Stimulated activated naive CD8-positive, alpha-beta T cell treated with anti-CD3 and anti-CD28 coated beads, Interleukin-15, amount 100 ng/mL, for 72 hours (primary cell): Measurements from ENCODE around the gene GGTLC1.

Experiments
- ATAC-seq: fragments of 150-1000 bp; cut with Tn5 transposase; 2 replicates; pipeline ENCODE4 v1.10.0; 2021; ENCODE audit warnings: mild to moderate bottlenecking, moderate library complexity
- DNase-seq, 2 donors: peaks; one replicate each; pipeline ENCODE4 v3.0.0; 2021 to 2022
- H3K27ac Mint-ChIP-seq, 2 donors: one replicate each; pipeline ENCODE4 v1.8.0; 2022; ENCODE audit warnings: mild to moderate bottlenecking in 2 of 2, mixed read lengths in 2 of 2, moderate library complexity in 2 of 2
- H3K27me3 Mint-ChIP-seq: one replicate; pipeline ENCODE4 v1.8.0; 2022; ENCODE audit warnings: mixed read lengths
- H3K4me1 Mint-ChIP-seq: one replicate; pipeline ENCODE4 v1.8.0; 2022; ENCODE audit warnings: mild to moderate bottlenecking, mixed read lengths
- H3K4me3 Mint-ChIP-seq, 2 donors: one replicate each; pipeline ENCODE4 v1.8.0; 2022; ENCODE audit warnings: mild to moderate bottlenecking in 2 of 2, mixed read lengths in 2 of 2, moderate library complexity in 1 of 2
- H3K9me3 Mint-ChIP-seq, 2 donors: one replicate each; pipeline ENCODE4 v1.8.0; 2022; ENCODE audit warnings: mixed read lengths in 2 of 2

Gene GGTLC1

GRCh38 chr20:23955896-23956295 lies 32.7 kb downstream of the GGTLC1 start:
- DNase-seq = no peak
- Mint-ChIP-seq H3K27me3 (peaks cover 9% of the 10 kb centered on the region), H3K9me3 (no peaks in the 10 kb centered on the region), H3K4me3 (no peak overlapping the region), H3K4me1 (no peaks in the 10 kb centered on the region), H3K27ac (no peak overlapping the region)
- ATAC-seq = no peak

GRCh38 chr20:23954008-23954745 lies 34.4 kb downstream of the GGTLC1 start:
- Mint-ChIP-seq H3K27me3 (peaks cover 9% of the 10 kb centered on the region), H3K9me3 (no peaks in the 10 kb centered on the region), H3K4me3 (no peak overlapping the region), H3K4me1 (no peaks in the 10 kb centered on the region), H3K27ac (no peak overlapping the region)
- DNase-seq (no peak), ATAC-seq (no peak)

- H3K4me3 Mint-ChIP-seq = no peak overlapping the region
- H3K27me3 Mint-ChIP-seq = no peaks in the 10 kb centered on the region
- DNase-seq = no peak
- no peak overlapping the region for H3K27ac Mint-ChIP-seq
- H3K4me1 Mint-ChIP-seq = no peaks in the 10 kb centered on the region
- no peaks in the 10 kb centered on the region for H3K9me3 Mint-ChIP-seq
- no peak for ATAC-seq
Measured at GRCh38 chr20:23946206-23946605, 42.4 kb downstream of the GGTLC1 start.

GRCh38 chr20:23943304-23943703 lies 45.3 kb downstream of the GGTLC1 start:
- Mint-ChIP-seq H3K4me1 (no peaks in the 10 kb centered on the region), H3K4me3 (no peak overlapping the region), H3K27me3 (no peaks in the 10 kb centered on the region), H3K9me3 (no peaks in the 10 kb centered on the region), H3K27ac (no peak overlapping the region)
- no peak for DNase-seq
- ATAC-seq = no peak

- Mint-ChIP-seq H3K4me1 (no peaks in the 10 kb centered on the region), H3K9me3 (no peaks in the 10 kb centered on the region), H3K27ac (no peak overlapping the region), H3K27me3 (no peaks in the 10 kb centered on the region), H3K4me3 (no peak overlapping the region)
- ATAC-seq (no peak), DNase-seq (no peak)
Measured at GRCh38 chr20:23939641-23940040, 48.9 kb downstream of the GGTLC1 start.

- H3K27ac Mint-ChIP-seq = no peak overlapping the region
- H3K4me1 Mint-ChIP-seq = no peaks in the 10 kb centered on the region
Measured at GRCh38 chr20:23939063-23939462, 49.5 kb downstream of the GGTLC1 start.

GRCh38 chr20:23938118-23938438 lies 50.5 kb downstream of the GGTLC1 start:
- DNase-seq = no peak
- H3K4me3 Mint-ChIP-seq = no peak overlapping the region
- no peaks in the 10 kb centered on the region for H3K9me3 Mint-ChIP-seq
- no peaks in the 10 kb centered on the region for H3K27me3 Mint-ChIP-seq
- no peak overlapping the region for H3K27ac Mint-ChIP-seq
- H3K4me1 Mint-ChIP-seq = no peaks in the 10 kb centered on the region
- no peak for ATAC-seq

More at GRCh38 chr20:23939063-23939462, 49.5 kb downstream of the GGTLC1 start:
- H3K4me3 Mint-ChIP-seq = no peak overlapping the region
- DNase-seq (no peak), ATAC-seq (no peak)
- no peaks in the 10 kb centered on the region for H3K9me3 Mint-ChIP-seq
- no peaks in the 10 kb centered on the region for H3K27me3 Mint-ChIP-seq

GRCh38 chr20:23937303-23938117 lies 51.1 kb downstream of the GGTLC1 start:
- DNase-seq = peak; percentile 61 to 65

More at GRCh38 chr20:23937303-23938117, 51.1 kb downstream of the GGTLC1 start:
- Mint-ChIP-seq H3K27me3 (no peaks in the 10 kb centered on the region), H3K4me3 (no peak overlapping the region), H3K4me1 (no peaks in the 10 kb centered on the region), H3K9me3 (no peaks in the 10 kb centered on the region), H3K27ac (peak overlapping the region in 1 of 2 donors; percentile 67)
- peak; percentile 92 for ATAC-seq
